Kidney glomerular epithelial cell (primary cell): ENCODE results near the gene FAM83E.
"Not testable (repeated sequence)": the region's sequence is repeated elsewhere in the genome, so short reads cannot be mapped to it uniquely, and the experiment has no call there.

Source experiments
- DNase-seq: peaks from one replicate; lab custom pipeline; 2025; lab: John Stamatoyannopoulos, UW

The FAM83E gene

GRCh38 chr19:48611872-48612271, 3.0 kb downstream of the FAM83E start:
- DNase-seq, result no peak

GRCh38 chr19:48609571-48610108, 5.2 kb downstream of the FAM83E start:
- DNase-seq, result no peak

GRCh38 chr19:48608798-48609263, 6.0 kb downstream of the FAM83E start:
- no peak for DNase-seq

- DNase-seq, result no peak
These were observed 7.5 kb downstream of the FAM83E start for GRCh38 chr19:48607359-48607755.

GRCh38 chr19:48606463-48607358, 8.2 kb downstream of the FAM83E start, which contains the start of gene SPACA4:
Gene SPACA4 (plus strand): TSS chr19:48606742. CDS start chr19:48606979, 237 bp downstream.
- no peak for DNase-seq

- DNase-seq, result no peak
These were observed 11.0 kb downstream of the FAM83E start for GRCh38 chr19:48603850-48604249.

GRCh38 chr19:48603449-48603848, 11.4 kb downstream of the FAM83E start:
- no peak for DNase-seq

- DNase-seq, result no peak
These were observed 11.9 kb downstream of the FAM83E start for GRCh38 chr19:48603001-48603400.

- no peak for DNase-seq
These were observed 14.0 kb downstream of the FAM83E start for GRCh38 chr19:48600679-48601417.

- no peak for DNase-seq
These were observed 15.7 kb downstream of the FAM83E start for GRCh38 chr19:48598996-48599700.

GRCh38 chr19:48596679-48597465, 18.0 kb downstream of the FAM83E start:
- no peak for DNase-seq

GRCh38 chr19:48596237-48596636, 18.6 kb downstream of the FAM83E start:
- no peak for DNase-seq

GRCh38 chr19:48595833-48596232, 19.0 kb downstream of the FAM83E start:
- no peak for DNase-seq

- no peak for DNase-seq
These were observed 19.7 kb downstream of the FAM83E start for GRCh38 chr19:48595171-48595570.

- no peak for DNase-seq
These were observed 23.9 kb downstream of the FAM83E start for GRCh38 chr19:48591021-48591420.

GRCh38 chr19:48588670-48589401, 26.0 kb downstream of the FAM83E start:
- DNase-seq, result peak; percentile 88

- DNase-seq, result no peak
These were observed 27.5 kb downstream of the FAM83E start for GRCh38 chr19:48587387-48587786.

GRCh38 chr19:48582168-48582567, 32.7 kb downstream of the FAM83E start:
- no peak for DNase-seq

GRCh38 chr19:48578891-48579290, 36.0 kb downstream of the FAM83E start:
- no peak for DNase-seq

GRCh38 chr19:48577908-48578307, 37.0 kb downstream of the FAM83E start:
- not testable (repeated sequence) for DNase-seq
